DMS114 treated with DMSO at 0.1 percent for 48 hours (cell line): ENCODE data around the gene THY1.
"Not testable (repeated sequence)": the region's sequence is repeated elsewhere in the genome, so short reads cannot be mapped to it uniquely, and the experiment has no call there.

Source experiments
- DNase-seq: peaks from one replicate; lab custom pipeline; 2025; ENCODE audit not compliant: unreplicated experiment; lab: John Stamatoyannopoulos, UW

THY1 gene

DNA sequence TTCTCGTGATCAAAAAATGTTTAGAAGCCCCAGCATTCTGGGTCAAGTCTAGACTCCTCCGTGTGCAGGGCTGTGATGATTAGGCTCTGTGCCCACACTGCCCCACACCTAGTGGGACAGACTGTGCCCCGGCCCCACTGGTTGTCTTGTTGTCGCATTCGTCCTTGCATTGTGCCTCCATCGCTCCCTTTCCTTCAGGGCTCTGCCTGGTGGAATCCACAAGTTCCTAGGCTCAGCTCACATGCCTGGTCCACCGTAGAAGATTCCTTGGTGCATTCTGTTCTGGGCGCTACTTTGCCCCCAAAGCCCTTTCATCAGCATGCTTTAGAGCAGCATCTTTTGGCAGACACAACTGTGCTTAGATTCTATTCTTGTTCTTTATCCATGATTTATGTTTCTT, 23.5 kb upstream of the THY1 start:
- DNase-seq = no peak

- no peak for DNase-seq
Measured at GRCh38 chr11:119445850-119446249, 22.9 kb upstream of the THY1 start.

DNA sequence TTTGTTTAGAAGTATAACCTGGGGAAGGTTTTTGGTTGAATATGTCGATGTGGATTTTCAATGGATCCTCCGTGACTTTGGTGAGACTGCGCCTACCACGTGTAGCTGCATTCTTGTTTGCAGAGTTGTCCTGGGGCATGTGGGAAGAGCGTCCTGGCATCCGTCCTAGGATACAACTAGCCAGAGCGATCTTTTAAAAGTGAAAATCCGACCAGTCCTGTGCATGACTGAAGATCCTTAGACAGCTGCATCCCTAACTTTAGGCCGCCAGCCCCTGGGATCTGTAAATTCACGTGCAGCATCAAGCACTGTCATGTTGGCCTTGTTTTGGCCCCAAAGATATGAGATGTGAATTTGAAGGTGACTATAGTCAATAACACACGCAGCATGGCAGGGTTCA, 22.4 kb upstream of the THY1 start:
- DNase-seq = no peak

DNA sequence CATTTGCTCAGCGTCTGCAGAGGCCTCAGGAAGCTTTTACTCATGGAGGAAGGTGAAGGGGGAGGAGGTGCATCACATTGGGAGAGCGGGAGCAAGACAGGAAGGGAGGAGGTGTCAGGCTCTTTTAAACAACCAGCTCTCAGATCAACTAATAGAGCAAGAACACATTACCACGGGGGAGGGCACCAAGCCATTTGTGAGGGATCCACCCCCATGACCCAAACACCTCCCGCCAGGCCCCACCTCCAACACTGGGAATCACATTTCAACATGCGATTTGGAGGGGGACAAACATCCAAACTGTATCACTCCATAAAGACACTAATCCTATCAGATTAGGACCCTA, 18.9 kb upstream of the THY1 start:
- DNase-seq = no peak

GRCh38 chr11:119438599-119438998, 15.6 kb upstream of the THY1 start:
- DNase-seq = no peak

GRCh38 chr11:119437521-119437920, 14.5 kb upstream of the THY1 start:
- not testable (repeated sequence) for DNase-seq

- DNase-seq = no peak
Measured at GRCh38 chr11:119436711-119437110, 13.7 kb upstream of the THY1 start.

GRCh38 chr11:119436093-119436492, 13.1 kb upstream of the THY1 start:
- DNase-seq = no peak

DNA sequence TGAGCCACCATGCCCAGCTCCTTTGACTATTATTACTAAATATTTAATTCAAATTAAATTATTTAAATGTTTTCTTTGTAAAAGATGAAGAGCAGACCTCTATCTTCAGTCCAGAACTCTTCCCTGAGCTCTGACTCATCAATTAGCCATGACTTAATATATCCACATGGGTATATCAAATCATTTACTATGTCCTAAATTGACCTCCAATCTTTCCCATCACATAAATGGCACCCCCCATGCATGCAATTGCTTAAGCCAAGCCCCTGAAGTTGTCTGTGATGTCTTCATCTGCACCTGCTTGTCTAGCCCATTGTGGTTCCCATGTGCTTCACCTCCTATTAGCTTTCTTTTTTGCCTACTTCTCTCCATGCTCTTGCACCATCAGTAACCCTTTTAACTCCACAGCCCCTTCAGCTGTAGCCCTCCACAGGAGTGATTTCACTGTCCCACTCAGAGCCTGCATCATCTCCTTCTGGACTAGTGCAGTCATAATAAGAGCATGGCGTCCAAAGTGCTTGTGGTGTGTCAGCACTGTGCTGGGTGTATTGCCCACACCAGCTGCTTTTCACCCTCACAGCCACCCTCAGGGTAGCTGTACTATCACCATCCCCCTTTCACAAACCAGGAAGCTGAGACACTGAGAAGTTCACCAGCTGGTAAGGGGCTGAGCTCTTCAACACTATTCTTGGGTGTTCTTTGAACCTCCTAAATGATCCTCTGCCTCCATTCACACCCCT, 11.8 kb upstream of the THY1 start:
- DNase-seq = no peak

DNA sequence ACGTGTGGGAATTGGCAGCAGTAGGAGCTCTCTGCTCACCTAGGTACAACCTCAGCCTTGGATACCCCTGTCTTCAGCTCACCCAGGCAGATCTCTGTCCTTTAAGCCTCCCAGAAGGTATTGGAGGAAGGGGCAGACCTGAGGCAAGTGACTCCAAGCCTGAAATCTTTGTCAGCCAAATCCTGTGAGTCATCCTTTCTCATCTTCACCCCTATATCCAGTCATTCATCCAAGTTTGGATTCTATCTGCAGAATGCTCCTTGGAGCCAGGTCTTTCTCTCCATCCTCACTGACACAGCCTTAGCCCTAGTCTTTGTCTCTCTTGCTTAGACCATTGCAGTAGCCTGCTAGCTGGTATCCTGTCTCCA, 10.4 kb upstream of the THY1 start:
- no peak for DNase-seq

DNA sequence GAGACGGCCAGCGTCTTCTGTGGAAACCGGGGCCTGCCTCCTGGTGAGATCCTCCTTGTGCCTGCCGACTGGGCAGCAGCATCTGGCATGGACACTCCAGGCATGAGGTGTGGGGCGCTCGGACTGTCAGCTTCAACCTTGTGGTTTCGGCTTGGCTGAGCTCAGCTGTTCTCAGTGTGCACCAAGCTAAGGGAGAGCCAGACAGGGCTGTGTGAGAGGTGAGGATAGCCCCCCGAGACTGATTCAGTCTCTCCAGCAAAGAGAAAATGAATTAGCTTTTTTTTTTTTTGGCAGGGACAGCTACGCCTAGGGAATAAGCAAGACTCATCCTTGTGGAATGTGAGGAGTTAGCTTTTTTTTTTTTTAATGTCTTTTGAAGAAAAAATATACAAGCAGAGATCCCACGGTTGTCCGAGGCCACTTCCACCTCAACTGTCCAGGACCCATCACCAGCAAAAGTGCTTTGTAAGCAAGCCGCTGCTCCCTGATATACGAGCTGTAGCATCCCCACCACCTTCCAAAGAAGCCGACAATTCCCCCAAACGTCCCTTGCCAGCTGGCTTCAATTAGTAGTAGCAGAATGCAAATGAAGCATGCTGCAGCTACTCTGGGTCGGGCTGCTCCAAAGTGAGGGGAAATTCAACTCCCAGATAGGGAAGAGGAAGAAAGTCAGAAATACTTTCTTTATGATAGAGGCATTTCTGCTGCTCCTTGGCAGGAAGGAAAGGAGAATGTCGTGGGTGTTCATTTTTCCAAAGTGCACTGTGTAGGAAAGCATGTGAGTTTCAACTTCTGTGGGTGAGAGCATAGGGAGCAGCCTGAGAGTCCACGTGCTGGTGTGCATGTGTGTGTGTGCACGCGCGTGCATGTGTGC, 9.7 kb upstream of the THY1 start:
- DNase-seq = no peak

DNA sequence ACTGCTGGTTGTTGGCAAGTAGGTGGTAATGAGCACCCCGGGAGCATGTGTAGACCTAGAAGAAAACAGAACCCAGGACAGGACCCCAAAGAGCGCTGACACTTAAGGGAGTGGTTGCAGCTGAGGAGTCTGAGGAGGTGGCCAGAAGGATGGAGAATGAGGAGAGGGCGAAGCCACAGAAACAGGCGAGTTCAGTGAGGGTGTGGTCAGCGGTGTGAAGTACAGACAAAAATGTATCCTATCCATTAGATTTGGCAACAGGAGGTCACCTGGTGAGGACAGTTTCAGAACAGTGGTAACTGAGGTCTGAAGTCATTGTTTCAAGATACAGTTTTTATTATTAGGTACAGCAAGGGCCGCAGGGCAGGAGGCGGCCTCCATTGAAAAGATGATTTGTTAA, 8.6 kb upstream of the THY1 start:
- no peak for DNase-seq

- no peak for DNase-seq
Measured at GRCh38 chr11:119427279-119427678, 4.3 kb upstream of the THY1 start.

DNA sequence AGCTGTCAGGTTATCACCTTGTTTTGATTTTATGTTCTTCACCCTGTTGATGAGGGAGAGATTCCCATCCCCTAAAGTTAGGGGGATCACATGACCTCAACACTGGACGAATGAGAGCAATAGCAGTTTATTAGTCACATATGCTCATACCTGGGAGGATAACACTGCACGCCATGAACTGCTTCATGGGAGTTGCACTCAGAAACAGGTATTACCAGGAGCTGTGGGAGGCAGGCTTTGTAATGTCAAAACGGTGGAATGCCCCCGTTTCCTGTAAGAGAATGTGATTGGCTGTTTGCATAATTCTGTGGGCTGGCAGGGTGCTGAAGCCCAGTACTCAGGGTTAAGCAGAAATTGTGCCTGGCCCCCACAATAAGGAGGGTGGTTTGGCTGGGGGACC, 3.2 kb upstream of the THY1 start:
- DNase-seq = no peak

DNA sequence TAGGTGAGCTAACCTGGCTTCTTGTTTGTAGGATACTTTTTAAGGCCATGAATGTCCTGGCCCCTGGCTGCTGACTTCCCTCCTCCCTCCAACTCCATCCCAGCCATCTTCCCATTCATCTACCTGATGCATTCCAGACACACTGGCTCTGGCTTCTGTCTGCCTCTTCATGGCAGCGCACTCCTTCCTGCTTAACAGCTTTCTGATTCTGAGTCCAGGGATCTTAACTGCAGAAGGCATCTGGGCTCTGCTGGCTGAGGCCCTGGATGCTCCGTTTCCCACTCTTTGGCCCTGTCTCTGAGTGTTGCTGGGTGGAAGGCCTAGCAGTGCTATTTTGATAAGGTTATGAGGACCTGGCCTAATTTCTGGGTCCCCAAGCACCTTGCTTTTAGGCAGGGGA, 1.8 kb upstream of the THY1 start:
- DNase-seq = no peak

DNA sequence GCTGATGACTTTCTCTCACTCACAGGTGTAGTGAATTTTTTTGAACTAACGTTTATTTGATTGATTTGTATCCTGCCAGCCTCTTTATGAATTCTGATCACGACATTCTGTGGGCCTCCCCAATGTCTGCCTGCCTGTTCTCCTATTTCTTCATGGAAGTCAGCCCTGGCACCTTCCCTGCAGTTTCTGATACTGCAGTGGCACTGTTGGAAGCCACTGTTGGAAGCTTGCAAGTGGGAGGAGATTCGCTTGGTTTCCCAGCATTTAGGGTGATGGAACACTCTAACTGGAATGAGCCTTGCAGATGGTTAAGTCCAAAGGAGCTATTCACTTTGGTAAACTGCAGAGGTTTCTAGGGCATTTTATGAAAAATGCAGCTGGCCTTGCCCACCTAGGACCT, 1.3 kb upstream of the THY1 start:
- DNase-seq = no peak

DNA sequence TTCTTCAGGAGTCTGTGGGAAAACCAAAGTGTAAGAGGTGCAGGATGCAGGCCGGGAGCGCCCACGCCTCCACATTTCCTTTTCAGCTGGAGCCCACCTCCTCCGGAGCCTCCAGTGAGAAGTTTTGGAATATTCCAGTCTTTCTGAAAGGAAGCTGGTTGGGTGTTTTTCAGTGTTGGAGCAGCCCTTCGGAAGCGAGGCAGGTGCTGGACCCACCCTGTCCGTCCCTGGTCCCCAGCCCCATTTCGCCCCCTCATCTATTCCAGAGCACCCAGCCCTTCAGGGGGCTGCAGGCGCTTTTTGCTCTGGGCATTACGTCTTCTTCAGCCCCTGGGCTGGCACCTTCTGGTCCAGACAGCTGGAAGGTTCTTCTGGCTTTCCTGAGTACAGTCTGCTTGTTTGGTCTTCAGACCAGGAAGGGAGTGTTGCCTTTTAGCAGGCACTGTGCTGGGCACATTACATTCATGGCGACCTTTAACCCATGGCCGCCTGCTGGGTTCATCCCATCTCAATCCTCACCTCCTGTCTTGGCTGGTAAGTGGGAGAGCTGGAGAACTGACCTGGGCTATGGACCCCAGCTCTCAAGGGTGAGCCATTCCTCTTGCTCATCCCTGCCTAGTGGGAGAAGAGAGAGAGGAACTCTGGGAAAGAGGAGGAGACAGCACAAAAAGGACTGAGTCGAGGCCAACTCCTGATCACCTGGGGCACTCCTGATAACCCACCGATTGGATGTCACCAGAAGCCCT, 710 bp upstream of the THY1 start:
- DNase-seq = no peak

GRCh38 chr11:119421941-119422808, 797 bp downstream of the THY1 start:
- no peak for DNase-seq

- DNase-seq = no peak
Measured at GRCh38 chr11:119421351-119421750, 1.6 kb downstream of the THY1 start.

GRCh38 chr11:119420631-119421030, 2.3 kb downstream of the THY1 start:
- DNase-seq = no peak
